NCI-H774 (cell line): ENCODE results near the gene COMMD9.
"Not testable (repeated sequence)": the region's sequence is repeated elsewhere in the genome, so short reads cannot be mapped to it uniquely, and the experiment has no call there.

Experiments
- DNase-seq: peaks from one replicate; lab custom pipeline; 2025; lab: John Stamatoyannopoulos, UW

The COMMD9 gene

DNA sequence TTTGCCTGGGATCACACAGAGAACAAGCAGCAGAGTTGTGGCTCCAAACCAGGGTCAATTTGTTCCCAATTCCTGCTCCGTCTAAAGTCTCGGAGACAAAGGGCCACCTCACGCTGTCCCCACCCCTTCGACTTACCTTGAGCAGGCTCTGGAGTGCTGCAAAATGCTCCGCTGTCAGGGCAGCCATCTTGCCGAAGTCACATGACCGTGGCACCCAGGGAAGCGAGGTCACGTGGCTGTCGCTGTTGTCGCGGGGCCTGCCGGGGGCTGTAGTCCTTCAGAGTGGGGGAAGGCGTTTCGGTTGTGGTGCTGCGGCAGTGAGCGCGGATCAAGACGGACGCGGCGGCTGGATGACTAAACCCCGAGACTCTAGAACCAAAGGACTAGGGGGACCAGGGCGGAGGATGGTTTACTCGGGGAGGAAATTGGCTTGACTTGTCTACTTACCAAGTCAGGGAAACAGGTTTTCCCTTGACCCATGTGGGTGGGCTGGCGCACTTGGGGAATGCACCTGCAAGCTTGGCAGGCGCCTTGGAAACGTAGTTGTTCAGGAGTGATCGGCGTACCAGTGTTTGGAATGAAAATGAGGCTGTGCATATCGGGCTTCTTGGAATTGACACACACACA is at the start of gene COMMD9:
TSS of gene COMMD9 (minus strand) at position 199 of the 627 bp plus-strand sequence. CDS start at position 187, 12 bp downstream.
- DNase-seq: peak; percentile 92

DNA sequence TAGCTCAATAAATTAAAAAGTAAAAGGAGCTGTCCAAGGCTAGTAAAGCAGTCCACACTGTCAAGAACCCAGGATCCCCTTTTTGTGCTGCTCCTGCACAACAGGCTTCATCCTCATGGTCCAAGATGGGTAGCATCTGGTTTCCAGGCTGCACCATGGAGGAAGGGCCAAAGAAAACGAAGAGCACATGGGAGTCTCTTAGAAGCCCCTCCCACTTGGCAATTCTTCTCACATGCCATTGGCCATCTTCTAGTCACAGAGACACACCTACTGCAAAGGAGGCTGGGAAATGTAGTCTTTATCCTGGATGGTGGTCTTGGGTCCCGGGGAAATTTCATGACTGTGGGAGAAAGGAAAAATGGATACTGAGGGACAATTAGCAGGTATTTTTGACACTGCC is 44.7 kb upstream of the COMMD9 start:
- DNase-seq: no peak

DNA sequence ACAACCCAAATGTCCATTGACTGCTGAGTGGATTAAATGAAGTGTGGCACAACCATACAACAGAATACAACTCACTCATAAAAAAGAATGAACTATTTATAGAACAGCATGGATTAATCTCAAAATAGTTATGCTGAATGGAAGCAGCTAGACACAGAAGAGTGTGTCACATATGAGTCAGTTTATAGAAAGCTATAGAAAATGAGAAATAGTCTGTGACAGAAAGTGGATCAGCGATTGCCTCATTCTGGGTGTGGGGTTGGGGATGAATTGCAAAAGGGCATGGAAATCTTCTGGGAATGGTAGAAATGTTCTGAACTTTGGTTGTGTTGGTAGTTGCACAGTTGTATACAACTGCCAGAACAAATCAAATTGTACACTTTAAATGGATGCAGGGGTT is 44.2 kb upstream of the COMMD9 start:
- no peak for DNase-seq

DNA sequence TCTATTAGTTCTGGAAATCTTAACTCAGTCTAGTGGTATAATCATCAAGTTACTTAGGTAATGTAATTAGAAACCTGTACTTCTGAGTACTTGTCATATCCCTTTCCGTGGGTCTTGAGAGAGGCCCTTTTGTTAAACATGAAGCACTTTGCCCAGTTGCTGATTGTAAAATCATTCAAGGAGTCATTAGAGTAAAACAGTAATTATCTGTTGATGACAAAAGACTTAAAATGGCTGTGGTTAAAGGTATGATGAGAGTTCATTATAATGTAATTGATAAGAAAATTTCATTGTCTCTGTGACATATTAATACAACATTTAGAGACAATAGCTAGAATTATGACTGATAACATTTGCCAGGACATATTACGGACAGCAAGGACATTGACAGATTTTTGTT is 41.2 kb upstream of the COMMD9 start:
- DNase-seq: no peak

DNA sequence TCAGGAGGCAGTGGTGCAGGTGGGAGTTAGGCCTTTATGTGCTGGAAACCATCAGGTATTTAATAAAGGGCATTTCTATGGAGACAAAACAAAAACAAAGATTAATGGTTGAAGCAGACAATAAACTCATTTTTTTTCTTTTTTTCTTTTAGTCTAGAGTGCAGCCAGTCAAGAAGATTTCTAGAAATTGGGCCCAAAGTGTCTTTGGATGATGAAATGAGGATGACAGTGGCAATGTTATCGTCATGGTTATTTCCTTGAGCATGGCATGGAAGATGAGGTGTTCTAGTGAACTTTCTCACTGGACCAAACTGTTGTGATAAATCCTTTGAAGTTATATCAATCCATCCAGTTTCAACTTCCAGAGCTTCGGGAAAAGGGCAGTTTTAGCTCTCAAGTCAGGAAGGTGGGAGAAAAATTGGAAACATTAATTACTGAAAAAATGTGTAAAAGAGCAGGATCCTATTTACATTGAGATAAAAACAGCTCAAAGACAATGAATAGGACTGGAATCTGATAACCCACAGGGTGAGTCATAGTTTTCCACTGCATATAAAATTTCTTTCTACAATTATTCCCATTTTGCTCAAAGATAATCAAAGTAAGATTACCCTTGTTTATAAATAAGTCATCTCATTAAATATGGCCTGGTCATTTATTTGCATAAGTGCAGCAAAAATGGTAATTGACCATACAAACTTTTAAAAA is 39.9 kb upstream of the COMMD9 start:
- DNase-seq: no peak

DNA sequence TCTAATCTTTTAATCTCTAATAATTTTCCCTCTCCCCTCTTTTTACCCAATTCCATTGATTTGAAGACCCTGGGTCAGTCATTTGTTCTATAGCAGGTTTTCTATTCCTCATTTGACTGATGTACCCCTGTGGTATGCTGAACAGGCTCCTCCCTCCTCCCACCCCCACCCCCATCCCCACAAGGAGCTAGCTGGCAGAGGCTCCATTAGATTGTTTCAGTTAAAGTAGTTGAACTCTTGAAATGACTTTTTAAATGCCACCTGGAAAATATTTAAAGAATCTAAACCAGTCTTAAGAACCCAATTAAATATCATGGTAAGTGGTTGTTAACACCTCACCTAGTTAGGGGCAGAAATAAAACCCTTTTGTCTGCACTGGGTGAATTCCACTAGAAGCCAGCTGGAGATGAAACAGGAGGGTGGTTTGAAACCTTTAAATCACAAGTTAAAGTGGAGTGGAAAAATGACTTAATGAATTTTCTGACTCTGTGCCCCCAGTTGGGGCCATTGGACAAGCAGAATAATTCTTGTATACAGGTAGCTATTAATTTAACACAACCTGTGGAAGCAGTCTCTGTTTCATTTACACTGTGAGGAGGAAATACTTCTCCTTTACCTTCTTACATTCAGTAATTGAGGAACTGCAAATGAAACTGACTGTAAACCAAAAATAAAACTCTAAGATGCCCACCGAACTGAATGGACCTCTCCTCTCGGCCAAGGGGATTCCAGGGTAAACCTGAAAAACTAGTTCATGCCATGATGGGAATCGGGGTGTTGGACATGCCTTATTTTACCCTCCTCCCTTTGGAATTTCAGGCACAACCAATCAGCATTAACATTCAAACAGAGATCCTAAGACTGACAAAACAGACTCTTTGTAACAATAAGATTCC is 37.5 kb upstream of the COMMD9 start:
- no peak for DNase-seq

DNA sequence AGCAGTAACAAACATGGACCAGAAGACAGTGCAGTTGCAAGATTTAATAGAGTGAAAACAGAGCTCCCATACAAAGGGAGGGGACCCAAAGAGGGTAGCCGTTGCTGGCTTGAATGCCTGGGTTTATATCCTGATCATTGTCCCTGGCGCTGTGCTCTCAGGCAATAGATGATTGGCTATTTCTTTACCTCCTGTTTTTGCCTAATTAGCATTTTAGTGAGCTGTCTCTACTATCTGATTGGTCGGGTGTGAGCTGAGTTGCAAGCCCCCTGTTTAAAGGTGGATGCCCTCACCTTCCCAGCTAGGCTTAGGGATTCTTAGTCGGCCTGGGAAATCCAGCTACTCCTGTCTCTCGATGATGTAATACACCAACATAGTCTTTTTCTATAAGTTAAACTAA is 36.2 kb upstream of the COMMD9 start:
- DNase-seq: not testable (repeated sequence)

DNA sequence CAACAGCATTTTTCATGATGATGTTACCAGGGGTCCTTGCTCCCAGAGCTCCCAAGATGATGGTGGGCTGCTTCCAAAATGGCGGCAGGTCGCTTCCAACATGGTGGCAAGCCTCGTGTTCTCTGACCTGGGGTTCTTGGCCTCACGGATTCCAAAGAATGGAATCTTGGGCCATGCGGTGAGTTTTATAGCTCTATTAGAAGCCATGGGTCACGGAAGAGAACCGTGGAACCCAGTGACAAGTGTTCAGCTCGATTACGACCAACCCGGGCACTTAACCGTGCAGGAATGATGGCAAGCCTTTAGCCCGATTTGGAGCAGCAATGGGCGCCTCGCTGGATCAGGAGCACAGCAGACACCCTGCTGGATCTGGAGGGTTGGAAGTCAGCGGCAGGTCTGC is 35.7 kb upstream of the COMMD9 start:
- not testable (repeated sequence) for DNase-seq

DNA sequence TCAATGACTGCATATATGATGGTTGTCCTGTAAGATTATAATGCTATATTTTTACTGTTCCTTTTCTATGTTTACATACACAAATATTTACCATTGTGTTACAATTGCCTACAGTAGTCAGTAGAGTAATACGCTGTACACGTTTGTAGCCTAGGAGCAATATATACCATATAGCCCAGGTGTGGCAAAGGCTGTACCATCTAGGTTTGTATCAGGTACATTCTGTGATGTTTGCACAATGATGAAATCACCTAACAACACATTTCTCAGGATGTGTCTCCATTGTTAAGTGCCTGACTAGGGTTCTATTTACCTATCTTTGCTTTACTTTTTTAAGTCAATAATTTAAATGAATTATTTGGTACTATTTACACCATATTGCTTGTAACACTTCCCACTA is 28.8 kb upstream of the COMMD9 start:
- no peak for DNase-seq

DNA sequence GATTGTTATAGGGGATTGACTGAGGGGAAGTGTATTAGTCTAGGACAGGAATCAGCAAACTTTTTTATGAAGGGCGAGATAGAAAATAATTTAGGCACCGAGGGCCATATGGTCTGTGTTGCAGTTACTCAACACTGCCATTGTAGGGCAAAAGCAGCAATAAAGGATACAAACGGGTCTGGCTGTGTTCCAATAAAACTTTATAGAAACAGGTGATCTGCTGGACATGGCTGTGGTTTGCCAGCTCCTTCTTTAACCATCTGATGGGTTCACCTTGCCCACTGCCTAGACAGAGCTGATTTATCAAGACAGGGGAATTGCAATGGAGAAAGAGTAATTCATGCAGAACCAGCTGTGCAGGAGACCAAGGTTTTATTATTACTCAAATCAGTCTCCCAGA is 26.8 kb upstream of the COMMD9 start:
- DNase-seq: no peak

DNA sequence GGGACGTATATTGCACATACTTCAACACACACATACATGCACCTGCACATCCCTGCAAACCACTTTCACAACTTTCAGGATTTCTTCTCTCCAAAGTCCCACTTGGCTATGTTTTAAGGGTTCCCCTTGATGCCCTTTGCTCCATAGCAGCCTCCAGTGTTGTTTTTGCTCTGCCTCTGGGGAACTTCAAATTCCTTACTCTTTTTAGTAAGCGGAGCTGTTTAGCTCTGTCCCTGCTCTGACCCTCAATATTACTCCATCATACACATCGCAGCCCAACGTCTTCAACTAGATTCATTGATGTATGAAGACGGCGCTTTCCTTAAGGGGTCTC is 25.2 kb upstream of the COMMD9 start:
- DNase-seq: no peak

DNA sequence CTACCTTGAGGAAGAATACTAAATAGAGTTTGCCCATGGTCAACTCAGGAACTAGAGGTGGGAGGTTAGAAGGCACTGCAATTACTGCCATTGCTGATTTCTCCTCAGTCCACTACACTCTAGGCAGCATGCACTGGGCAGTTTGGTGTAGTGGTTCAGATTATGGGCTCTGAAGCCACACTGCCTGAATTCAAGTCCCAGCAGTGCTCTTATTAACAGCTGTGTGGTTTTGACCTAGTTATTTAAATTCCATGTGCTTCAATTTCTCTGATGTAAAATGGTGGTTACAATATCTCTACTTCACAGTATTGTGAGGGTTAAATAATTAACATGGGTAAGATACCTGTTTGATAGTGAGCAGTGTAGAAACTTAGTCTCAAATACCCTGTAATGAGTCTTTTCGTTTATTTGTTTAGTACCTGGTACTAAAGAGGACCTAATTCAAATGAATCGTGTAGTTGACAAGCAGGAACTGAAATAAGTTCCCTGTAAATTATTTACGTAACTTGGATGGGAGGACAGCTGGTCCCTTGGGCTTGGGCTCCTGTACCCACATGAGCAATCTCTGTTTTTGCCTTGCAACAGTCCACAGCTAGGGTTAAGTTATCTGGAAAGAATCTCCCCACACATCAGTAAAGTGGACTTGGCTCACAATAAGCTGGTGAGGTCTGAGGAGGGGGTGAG is 24.7 kb upstream of the COMMD9 start:
- no peak for DNase-seq

DNA sequence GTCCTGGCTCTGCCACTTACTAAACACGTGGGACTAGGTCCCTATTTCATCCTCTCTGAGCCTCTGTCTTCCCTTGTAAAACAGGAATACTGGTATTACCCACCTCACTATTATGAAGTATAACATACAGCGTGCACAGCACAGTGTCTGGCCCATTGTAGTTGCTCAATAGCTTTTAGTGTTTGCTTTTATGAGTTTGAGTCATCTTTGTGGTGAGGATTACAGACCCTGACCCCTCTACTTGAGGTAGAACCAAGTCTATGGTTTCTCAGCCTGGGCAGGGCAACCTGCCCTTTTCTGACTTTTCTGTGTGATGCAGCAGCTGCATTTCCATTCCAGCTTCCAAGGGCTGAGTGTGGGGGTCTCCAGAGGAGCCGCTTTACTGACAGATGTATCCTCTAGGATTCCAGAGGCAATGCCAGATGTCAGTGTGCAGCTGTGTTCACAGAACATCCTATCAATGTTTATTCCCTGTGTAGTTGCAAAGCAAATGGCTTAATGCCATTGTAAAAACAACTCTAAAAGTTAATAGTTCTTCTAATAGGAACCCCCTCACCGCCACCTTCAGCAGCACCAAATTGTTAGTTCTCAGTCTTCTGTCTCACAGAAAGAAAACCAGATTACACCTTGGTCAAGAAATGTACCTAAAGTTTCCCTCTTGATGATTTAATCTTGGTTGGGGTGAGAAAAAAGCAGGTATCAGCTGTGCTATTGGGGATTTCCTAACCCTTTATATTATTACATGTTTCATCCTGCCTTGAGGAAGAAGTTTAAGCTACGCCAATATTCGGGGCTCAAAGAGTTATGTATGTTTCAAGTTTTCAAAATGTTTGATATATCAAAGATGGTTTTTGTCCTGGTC is 23.6 kb upstream of the COMMD9 start:
- DNase-seq: no peak

DNA sequence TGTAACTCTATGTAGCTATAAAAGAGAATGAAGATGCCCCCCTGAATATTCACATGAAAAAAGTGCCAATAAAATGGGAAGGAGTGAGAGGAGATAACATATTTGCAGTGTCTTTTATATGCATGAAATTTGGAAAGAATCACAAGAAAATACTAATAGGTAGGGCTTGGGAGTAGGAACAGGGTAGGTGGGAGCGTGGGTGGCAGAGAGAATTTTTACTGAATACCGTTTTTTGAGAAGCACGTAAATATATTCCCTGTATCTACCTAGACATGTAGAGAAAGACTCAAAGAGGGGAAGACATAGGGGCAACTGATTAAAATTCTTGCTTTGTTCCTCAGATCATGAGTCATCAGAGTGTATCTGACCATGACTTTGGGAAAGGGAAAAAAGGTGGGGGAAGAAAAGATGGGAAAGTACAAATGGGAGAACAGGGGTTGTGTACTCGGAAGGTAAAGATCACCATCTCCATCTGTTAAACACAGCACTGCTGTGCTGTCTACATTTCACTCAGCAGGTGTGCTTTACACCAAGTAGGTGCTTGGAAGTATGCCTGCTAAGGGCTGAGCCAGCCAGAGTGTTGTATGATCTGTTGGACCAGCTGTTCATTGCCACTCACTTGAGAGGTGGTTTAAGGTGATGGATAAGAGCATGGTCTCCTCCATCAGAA is 22.8 kb upstream of the COMMD9 start:
- peak; percentile 43 for DNase-seq

DNA sequence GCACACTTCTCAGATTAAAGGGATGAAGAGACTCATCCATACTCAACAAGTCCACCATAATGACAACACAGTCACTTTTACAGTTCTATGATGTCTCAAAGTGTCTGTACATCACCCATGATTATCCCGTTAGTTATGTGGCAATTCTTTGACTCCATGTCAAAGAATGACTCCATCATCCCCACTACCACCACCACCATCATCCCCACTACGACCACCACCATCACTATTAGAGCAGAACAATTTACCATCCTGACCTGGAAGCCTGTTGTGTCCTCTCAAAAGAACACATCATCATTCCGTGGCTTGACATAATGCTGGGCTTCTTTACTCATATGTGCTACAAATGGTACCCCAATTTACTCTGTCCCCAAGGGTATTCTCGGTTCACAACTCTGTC is 20.6 kb upstream of the COMMD9 start:
- DNase-seq: no peak

DNA sequence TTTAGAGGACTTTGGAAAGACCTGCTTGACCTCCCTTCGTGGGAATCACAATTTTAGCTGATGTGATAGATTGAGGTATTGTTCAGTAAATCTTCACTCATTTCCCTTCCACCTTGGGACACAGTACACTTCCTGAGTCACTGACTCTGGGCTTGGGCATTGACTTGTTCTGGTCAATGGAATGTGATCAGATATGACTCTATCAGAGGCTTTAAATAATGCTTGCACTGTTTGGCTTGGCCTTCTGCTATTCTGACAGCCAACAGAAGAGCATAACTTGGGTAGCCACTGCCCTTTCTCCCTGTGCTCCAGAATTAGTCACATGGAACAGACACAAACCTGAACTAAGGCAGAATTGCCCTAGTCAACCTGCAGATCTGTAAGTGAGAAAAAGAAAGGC is 19.4 kb upstream of the COMMD9 start:
- DNase-seq: no peak

DNA sequence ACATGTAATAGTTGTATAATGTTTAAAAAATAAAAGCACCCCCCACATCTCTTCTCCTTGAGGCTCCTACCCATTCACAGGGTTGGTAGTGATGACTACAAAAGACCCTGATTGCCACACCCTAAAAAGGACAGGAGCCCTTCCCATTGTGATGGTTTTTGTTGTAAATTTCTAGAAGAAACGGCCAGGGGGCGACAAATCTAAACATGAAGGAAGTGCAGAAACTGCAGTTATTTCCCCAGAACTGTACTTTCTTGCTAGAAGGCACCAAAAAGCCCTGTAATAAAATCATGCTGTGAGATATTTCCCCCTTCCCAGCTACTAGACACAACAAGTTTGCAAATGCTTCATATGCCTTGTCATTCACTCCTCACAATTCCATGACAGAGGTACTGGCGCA is 17.7 kb upstream of the COMMD9 start:
- DNase-seq: no peak

DNA sequence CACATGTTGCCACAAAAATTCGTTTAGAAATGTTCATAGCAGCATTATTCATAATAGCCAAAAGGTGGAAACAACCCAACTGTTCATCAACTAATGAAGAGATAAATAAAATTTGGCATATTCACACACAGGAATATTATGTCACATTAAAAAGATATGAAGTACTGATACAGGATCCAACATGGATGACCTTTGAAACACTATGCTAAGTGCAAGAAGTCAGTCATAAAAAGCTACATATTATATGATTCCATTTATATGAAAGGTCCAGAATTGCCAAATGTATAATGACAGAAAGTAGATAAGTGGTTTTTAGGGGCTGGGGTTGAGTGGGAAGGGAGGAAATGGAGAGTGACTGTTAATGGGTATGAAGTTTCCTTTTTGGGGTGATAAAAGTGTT is 15.8 kb upstream of the COMMD9 start:
- DNase-seq: no peak

DNA sequence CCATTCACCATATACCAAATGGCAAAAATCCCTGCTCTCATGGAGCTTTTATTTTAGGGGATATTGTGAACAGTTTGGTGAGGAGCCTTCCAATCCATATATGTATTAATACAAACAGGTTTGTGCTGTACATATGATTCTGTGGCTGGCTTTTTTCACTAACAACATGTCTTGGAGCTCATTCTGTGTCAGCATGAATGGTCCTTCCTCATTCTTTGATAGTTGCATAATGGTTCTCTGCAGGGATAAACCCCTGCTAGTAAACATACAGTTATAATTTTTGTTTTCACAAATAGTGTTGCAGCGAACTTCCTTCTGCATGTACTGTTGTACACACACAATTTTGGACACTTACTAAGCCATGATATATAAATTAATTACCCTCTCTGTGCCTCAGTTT is 15.1 kb upstream of the COMMD9 start:
- no peak for DNase-seq

DNA sequence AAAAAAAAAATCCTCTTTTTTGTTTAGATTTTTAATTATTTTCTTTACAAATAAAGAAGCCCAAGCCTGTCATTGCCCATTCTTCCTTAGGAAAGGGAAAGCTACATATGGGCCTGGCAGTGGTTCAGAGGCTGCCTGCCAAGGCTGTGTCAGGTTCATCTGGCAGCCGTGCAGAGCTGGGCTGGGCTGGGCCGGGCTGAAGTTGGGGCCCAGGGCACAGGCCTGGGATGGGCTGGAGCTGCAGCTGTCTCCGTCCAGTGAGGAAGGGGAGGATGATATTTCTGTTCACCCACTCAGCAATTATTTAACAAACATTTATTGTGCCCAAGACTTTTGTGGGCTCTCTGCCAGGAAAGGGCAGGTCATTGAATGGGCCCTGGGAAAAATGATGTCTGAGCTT is 11.4 kb upstream of the COMMD9 start:
- DNase-seq: no peak
